BLaER1 (cell line): ENCODE results near the gene KRT9.

ENCODE experiments used
- H3K27ac ChIP-seq: shearing (Covaris generic); formaldehyde crosslinking; 2 replicates; pipeline ENCODE4 v1.8.1; 2022
- H3K27me3 ChIP-seq: shearing (Covaris generic); formaldehyde crosslinking; 2 replicates; pipeline ENCODE4 v1.8.1; 2022
- H3K36me3 ChIP-seq: shearing (Covaris generic); formaldehyde crosslinking; 2 replicates; pipeline ENCODE4 v1.8.1; 2022
- H3K4me1 ChIP-seq: shearing (Covaris generic); formaldehyde crosslinking; 2 replicates; pipeline ENCODE4 v1.8.1; 2022
- H3K4me2 ChIP-seq: shearing (Covaris generic); formaldehyde crosslinking; 2 replicates; pipeline ENCODE4 v1.8.1; 2022
- H3K4me3 ChIP-seq: shearing (Covaris generic); formaldehyde crosslinking; 2 replicates; pipeline ENCODE4 v1.8.1; 2022
- H3K9ac ChIP-seq: shearing (Covaris generic); formaldehyde crosslinking; 2 replicates; pipeline ENCODE4 v1.8.1; 2022
- H3K9me3 ChIP-seq: shearing (Covaris generic); formaldehyde crosslinking; 2 replicates; pipeline ENCODE4 v1.8.1; 2022
- H4K20me1 ChIP-seq: shearing (Covaris generic); formaldehyde crosslinking; 2 replicates; pipeline ENCODE4 v1.8.1; 2022
- Cebpa-rat ChIP-seq: shearing (Covaris generic); IDR thresholded peaks from 2 replicates; pipeline ENCODE4 v1.8.1; 2022

KRT9 gene

GRCh38 chr17:41527063-41528023, 44.5 kb downstream of the KRT9 start:
- H3K4me3 ChIP-seq: no peak overlapping the region
- H3K27ac ChIP-seq: no peak overlapping the region
- no peak for TF ChIP-seq Cebpa-rat
- no peak overlapping the region for H3K9ac ChIP-seq
- H3K9me3 ChIP-seq: peaks cover 14% of the 10 kb centered on the region
- no peak overlapping the region for H3K4me2 ChIP-seq
- no peaks in the 10 kb centered on the region for H3K36me3 ChIP-seq
- H4K20me1 ChIP-seq: no peaks in the 10 kb centered on the region
- peaks cover 48% of the 10 kb centered on the region for H3K27me3 ChIP-seq
- no peaks in the 10 kb centered on the region for H3K4me1 ChIP-seq

- H3K4me1 ChIP-seq: no peaks in the 10 kb centered on the region
Measured at GRCh38 chr17:41524261-41524660, 47.6 kb downstream of the KRT9 start.

GRCh38 chr17:41523787-41524186, 48.1 kb downstream of the KRT9 start:
- no peak overlapping the region for H3K9ac ChIP-seq
- no peak overlapping the region for H3K4me3 ChIP-seq
- peaks cover 14% of the 10 kb centered on the region for H3K9me3 ChIP-seq
- no peak overlapping the region for H3K27ac ChIP-seq
- H4K20me1 ChIP-seq: no peaks in the 10 kb centered on the region
- H3K4me1 ChIP-seq: no peaks in the 10 kb centered on the region
- no peak overlapping the region for H3K4me2 ChIP-seq
- H3K27me3 ChIP-seq: peaks cover 25% of the 10 kb centered on the region
- no peaks in the 10 kb centered on the region for H3K36me3 ChIP-seq
- no peak for TF ChIP-seq Cebpa-rat

More at GRCh38 chr17:41524261-41524660, 47.6 kb downstream of the KRT9 start:
- Histone ChIP-seq H3K4me3 (no peak overlapping the region), H3K9ac (no peak overlapping the region), H3K9me3 (peaks cover 14% of the 10 kb centered on the region), H3K36me3 (no peaks in the 10 kb centered on the region), H3K27me3 (peaks cover 30% of the 10 kb centered on the region), H3K27ac (no peak overlapping the region), H3K4me2 (no peak overlapping the region), H4K20me1 (no peaks in the 10 kb centered on the region)
- TF ChIP-seq Cebpa-rat: no peak

GRCh38 chr17:41523225-41523593, 48.6 kb downstream of the KRT9 start:
- H3K9ac ChIP-seq: no peak overlapping the region
- no peaks in the 10 kb centered on the region for H3K4me1 ChIP-seq
- no peaks in the 10 kb centered on the region for H4K20me1 ChIP-seq
- no peak overlapping the region for H3K27ac ChIP-seq
- no peak overlapping the region for H3K4me2 ChIP-seq
- peaks cover 19% of the 10 kb centered on the region for H3K27me3 ChIP-seq
- no peak overlapping the region for H3K4me3 ChIP-seq
- H3K9me3 ChIP-seq: peaks cover 11% of the 10 kb centered on the region
- no peak for TF ChIP-seq Cebpa-rat
- H3K36me3 ChIP-seq: no peaks in the 10 kb centered on the region

DNA sequence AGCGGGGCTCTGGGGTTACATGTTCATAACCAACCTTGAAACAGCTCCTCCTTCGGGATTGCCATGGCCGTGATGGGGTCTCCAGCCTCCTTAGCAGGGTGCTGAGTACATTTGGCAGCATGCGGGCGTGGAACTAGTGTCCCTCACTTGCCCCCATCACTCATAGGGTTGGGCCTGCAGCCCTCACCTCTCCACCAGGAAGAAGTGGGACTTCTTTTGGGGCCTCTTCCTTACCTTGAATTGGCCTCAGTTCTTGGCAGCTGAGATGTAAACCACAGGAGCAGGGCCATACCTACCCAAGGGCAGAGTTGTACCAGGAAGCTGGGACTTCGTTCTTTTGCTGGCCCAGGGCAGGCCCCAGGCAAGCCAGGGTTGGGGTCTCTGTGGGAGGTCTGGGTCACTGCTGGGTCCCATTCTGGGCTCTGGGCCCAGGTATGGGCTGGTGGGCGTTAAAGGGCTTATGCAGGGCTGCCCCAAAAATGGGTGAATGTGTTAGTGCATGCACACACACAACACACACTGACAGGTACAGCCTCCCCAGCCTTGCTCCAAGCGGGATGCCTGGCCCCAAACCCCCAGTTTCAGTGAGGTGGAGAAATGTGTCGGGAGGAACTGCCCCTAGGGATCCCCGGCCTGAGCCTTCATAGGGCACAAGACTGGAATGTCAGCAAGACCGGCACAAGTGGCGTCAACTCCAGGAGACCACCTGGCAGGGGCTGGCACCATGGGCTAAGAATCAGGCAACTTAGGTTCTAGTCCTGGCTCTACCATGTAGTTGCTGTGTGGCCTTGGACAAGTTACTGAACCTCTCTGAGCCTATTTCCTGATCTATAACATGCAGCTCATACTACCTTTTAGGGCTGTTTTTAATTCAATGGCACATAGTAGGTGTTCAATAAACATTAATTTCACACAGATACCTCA, 49.3 kb downstream of the KRT9 start:
- Histone ChIP-seq H4K20me1 (no peaks in the 10 kb centered on the region), H3K4me1 (no peaks in the 10 kb centered on the region), H3K9me3 (peaks cover 5% of the 10 kb centered on the region), H3K4me3 (no peak overlapping the region), H3K9ac (no peak overlapping the region), H3K27me3 (peaks cover 13% of the 10 kb centered on the region), H3K4me2 (no peak overlapping the region), H3K36me3 (no peaks in the 10 kb centered on the region), H3K27ac (no peak overlapping the region)
- TF ChIP-seq Cebpa-rat: no peak

DNA sequence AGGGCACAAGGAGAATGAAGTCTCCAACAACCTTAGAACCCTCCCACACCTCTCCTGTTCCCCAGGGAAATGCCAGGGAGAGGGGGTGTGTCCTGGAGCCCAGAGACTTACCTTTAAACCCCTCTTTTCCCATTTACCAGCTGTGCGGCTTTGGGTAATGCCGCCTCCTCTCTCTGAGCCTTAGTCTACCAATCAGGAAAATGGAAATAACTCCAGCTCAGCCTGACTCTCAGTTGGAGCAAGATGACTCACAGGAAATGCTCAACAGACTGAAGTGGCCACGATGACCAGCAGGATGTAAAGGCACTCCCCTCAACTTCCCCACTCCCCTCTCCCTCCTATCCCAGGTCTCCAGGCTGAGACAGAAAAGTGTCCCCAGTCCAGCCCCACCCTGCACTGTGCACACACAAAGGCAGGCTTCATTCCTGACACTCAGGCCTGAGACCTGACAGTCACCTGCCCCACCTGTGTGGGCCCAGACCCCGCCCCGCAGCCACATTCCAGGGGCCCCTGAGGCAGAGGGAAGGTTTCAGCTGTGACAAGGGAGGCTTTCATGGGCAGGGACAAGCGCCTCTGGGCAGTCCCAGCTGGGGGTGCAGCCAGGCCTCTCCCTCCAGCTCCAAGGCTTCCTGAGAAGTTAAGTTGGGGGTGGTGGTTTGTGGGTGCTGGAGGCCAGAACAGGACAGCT, 50.1 kb downstream of the KRT9 start:
- Histone ChIP-seq H3K9me3 (no peaks in the 10 kb centered on the region; the same call in 1 of the 2 replicates), H3K4me2 (no peak overlapping the region), H3K27ac (no peak overlapping the region), H3K27me3 (peaks cover 4% of the 10 kb centered on the region), H3K4me1 (no peaks in the 10 kb centered on the region), H3K4me3 (no peak overlapping the region), H4K20me1 (no peaks in the 10 kb centered on the region), H3K36me3 (no peaks in the 10 kb centered on the region), H3K9ac (no peak overlapping the region)
- no peak for TF ChIP-seq Cebpa-rat

DNA sequence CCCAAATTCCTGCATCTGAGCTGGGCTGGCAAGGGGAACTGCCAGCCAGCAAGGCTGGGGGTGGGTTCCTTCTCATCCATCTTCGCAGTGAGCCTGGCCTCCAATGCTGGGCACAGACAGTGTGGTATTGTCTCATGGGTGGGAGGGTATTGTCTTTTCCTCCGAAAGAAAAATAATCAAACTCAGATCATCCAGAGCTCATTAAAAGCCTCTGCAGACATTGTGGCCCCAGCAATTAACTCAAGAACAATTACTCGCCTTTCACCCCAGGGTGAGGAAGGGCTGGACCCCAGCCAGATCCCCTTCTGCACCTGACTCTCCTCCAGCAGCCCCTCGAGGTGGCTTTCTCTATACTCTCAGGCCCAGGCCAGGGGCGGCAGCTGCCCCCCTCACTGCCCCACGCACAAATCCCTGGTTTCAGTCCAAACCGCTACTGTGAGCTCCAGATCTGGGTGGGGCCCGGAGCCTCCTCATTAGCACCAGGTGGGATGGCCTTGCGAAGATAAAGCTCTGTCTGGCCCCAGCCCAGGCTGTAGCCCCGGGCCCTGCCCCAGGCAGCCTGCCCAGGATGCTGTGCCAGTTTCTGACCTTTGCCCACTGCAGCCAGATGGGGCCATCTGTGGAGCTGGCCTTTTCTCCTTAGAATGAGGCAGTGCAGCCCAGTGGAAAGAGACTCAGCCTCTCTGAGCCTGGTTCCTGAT, 50.9 kb downstream of the KRT9 start:
- Histone ChIP-seq H3K4me3 (no peak overlapping the region), H4K20me1 (no peaks in the 10 kb centered on the region), H3K36me3 (no peaks in the 10 kb centered on the region), H3K27me3 (no peaks in the 10 kb centered on the region), H3K9me3 (no peaks in the 10 kb centered on the region), H3K27ac (no peak overlapping the region), H3K9ac (no peak overlapping the region), H3K4me1 (no peaks in the 10 kb centered on the region), H3K4me2 (no peak overlapping the region)
- TF ChIP-seq Cebpa-rat: no peak

DNA sequence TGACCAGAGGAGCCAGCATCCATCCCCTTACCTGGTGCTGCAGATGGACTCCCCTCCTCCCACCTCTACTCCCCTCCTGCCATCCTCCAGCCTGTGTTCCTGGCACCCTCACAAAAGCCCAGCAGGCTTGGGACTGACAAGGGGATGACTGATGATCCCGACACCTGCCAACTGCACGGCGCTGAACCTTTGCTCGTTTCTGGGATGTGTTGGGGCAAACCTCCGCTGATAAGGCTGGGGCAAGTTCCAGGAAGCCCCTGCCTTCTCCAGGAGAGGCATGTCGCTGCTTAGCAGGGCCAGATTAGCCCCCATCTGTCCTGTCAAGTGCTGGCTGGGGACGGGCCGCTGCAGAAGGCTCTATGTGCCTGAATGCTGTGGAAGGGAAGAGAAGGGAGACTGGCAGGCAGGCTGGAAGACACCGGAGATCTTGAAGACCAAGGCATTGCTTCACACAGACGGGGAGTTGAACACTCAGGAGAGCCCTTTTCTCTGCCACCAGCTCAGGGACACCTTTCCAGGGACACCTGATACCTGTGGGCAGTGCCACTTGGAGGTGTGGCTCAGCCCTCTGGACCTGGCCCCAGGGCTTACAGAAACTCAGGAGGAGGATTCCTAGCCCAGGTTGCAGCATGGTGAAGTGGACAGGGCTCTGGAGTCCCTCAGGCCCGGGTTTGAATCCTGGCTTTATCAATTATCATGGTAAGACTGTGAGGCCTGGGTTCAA, 52.2 kb downstream of the KRT9 start:
- no peak overlapping the region for H3K4me2 ChIP-seq
- no peaks in the 10 kb centered on the region for H3K9me3 ChIP-seq
- H3K4me3 ChIP-seq: no peak overlapping the region
- no peaks in the 10 kb centered on the region for H4K20me1 ChIP-seq
- H3K27me3 ChIP-seq: no peaks in the 10 kb centered on the region
- H3K9ac ChIP-seq: no peak overlapping the region
- TF ChIP-seq Cebpa-rat: no peak
- no peak overlapping the region for H3K27ac ChIP-seq
- no peaks in the 10 kb centered on the region for H3K4me1 ChIP-seq
- H3K36me3 ChIP-seq: no peaks in the 10 kb centered on the region
